Activated naive CD8-positive, alpha-beta T cell treated with anti-CD3 and anti-CD28 coated beads, Interleukin-2, amount 10 ng/mL, durations not matched to agents 7 days and 5 days (primary cell): ENCODE data around the gene XRCC5. TPM values are rescaled to one million over a fixed set of nuclear protein-coding genes. Genes with fewer than 3 reads are reported as not detected.
"Not testable (repeated sequence)": the region's sequence is repeated elsewhere in the genome, so short reads cannot be mapped to it uniquely, and the experiment has no call there.

Source experiments
- ATAC-seq: fragments of 150-1000 bp; cut with Tn5 transposase; one replicate; pipeline ENCODE4 v1.10.0; 2021; ENCODE audit warnings: low read depth, moderate library complexity
- POLR2A ChIA-PET: fragments of 350-600 bp; sonication (Branson Sonifier 250); formaldehyde crosslinking; loops from one replicate; lab custom pipeline; 2021; ENCODE audit warnings: antibody characterized with exemption; lab: Charles Lee
- DNase-seq: peaks from one replicate; pipeline ENCODE4 v3.0.0; 2021
- H3K27ac Mint-ChIP-seq: one replicate; pipeline ENCODE4 v1.8.0; 2022; ENCODE audit warnings: mild to moderate bottlenecking, mixed read lengths
- H3K27me3 Mint-ChIP-seq: one replicate; pipeline ENCODE4 v1.8.0; 2022; ENCODE audit warnings: mild to moderate bottlenecking, moderate library complexity, mixed read lengths
- H3K36me3 Mint-ChIP-seq: one replicate; pipeline ENCODE4 v1.8.0; 2021; ENCODE audit warnings: mild to moderate bottlenecking, mixed read lengths
- H3K4me1 Mint-ChIP-seq: one replicate; pipeline ENCODE4 v1.8.0; 2021; ENCODE audit warnings: mixed read lengths
- H3K4me3 Mint-ChIP-seq: one replicate; pipeline ENCODE4 v1.8.0; 2022; ENCODE audit warnings: mild to moderate bottlenecking, moderate library complexity, mixed read lengths
- H3K9me3 Mint-ChIP-seq: one replicate; pipeline ENCODE4 v1.8.0; 2021; ENCODE audit warnings: mixed read lengths
- total RNA-seq, 2 experiments: library from RNA; stranded (reverse); gene quantifications; one replicate each; pipeline ENCODE4 v1.2.3, GENCODE V29; 2021

The XRCC5 gene
- total RNA-seq, 2 experiments from 2014 or later, result 268 to 273 TPM

GRCh38 chr2:216134958-216135541, 25.9 kb downstream of the XRCC5 start:
- H3K27me3 Mint-ChIP-seq, result no peaks in the 10 kb centered on the region
- H3K9me3 Mint-ChIP-seq, result no peaks in the 10 kb centered on the region
- no peak overlapping the region for H3K4me3 Mint-ChIP-seq
- peaks cover 53% of the 10 kb centered on the region for H3K36me3 Mint-ChIP-seq
- POLR2A ChIA-PET, result interaction anchor here (0.6 to 3.3 kb wide), 3 partner anchors 15 to 69 kb away, joined by 4 to 13 read pairs (median 5); no protein-coding TSS in a partner anchor
- no peak for DNase-seq
- H3K4me1 Mint-ChIP-seq, result peaks cover 31% of the 10 kb centered on the region
- no peak for ATAC-seq
- peak overlapping the region; percentile 32 for H3K27ac Mint-ChIP-seq

GRCh38 chr2:216139884-216140283, 30.7 kb downstream of the XRCC5 start:
- Mint-ChIP-seq H3K4me3 (no peak overlapping the region), H3K27me3 (no peaks in the 10 kb centered on the region), H3K27ac (peak overlapping the region; percentile 17), H3K4me1 (peaks cover 28% of the 10 kb centered on the region), H3K9me3 (no peaks in the 10 kb centered on the region), H3K36me3 (peaks cover 38% of the 10 kb centered on the region)
- no peak for DNase-seq
- POLR2A ChIA-PET, result interaction anchor here (0.6 to 1.5 kb wide), 2 partner anchors 30 to 43 kb away, joined by 3 to 4 read pairs; no protein-coding TSS in a partner anchor
- ATAC-seq, result peak; percentile 33

GRCh38 chr2:216141516-216141915, 32.4 kb downstream of the XRCC5 start:
- POLR2A ChIA-PET, result interaction anchor here (1.5 kb wide), 1 partner anchor 32 kb away, joined by 4 read pairs; no protein-coding TSS in a partner anchor
- H3K27ac Mint-ChIP-seq, result not testable (repeated sequence)

DNA sequence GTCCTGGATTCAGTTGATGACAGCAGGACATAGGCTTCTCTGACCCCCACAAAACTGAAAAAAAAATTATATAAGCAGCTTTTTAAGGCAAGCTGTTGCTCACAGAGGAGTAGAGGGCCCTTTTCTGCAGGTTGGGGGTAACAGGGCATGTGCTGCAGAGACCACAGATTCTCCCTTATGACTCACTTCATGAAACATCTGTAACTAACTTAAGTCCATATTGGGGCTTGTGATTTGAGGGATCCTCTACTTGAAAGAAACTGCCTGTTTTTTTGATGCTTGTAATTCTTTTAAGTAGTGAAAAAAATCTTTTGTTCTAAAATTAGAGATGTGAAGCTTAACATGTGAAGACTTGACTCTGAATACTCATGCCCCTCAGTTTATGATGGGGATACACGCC, 33.4 kb downstream of the XRCC5 start:
- H3K4me3 Mint-ChIP-seq, result peak overlapping the region; percentile 17

More at GRCh38 chr2:216141516-216141915, 32.4 kb downstream of the XRCC5 start:
- H3K9me3 Mint-ChIP-seq, DNase-seq, H3K4me3 Mint-ChIP-seq, ATAC-seq, H3K27me3 Mint-ChIP-seq: not testable (repeated sequence)
- Mint-ChIP-seq H3K36me3 (peaks cover 27% of the 10 kb centered on the region), H3K4me1 (peaks cover 27% of the 10 kb centered on the region)

GRCh38 chr2:216144372-216144771, 35.2 kb downstream of the XRCC5 start:
- no peak overlapping the region for H3K27ac Mint-ChIP-seq
- no peaks in the 10 kb centered on the region for H3K27me3 Mint-ChIP-seq
- peaks cover 37% of the 10 kb centered on the region for H3K36me3 Mint-ChIP-seq
- DNase-seq, result no peak
- no peak overlapping the region for H3K4me3 Mint-ChIP-seq
- no peaks in the 10 kb centered on the region for H3K9me3 Mint-ChIP-seq
- no peak for ATAC-seq
- peaks cover 35% of the 10 kb centered on the region for H3K4me1 Mint-ChIP-seq
- POLR2A ChIA-PET, result no interaction called here

More for the DNA sequence above, 33.4 kb downstream of the XRCC5 start:
- POLR2A ChIA-PET, result interaction anchor here (1.0 to 1.3 kb wide), 3 partner anchors 22 to 58 kb away, joined by 3 read pairs; no protein-coding TSS in a partner anchor
- H3K27ac Mint-ChIP-seq, result peak overlapping the region; percentile 70
- H3K4me1 Mint-ChIP-seq, result peaks cover 35% of the 10 kb centered on the region
- H3K36me3 Mint-ChIP-seq, result peaks cover 33% of the 10 kb centered on the region
- peak; percentile 95 for ATAC-seq
- no peak for DNase-seq
- no peaks in the 10 kb centered on the region for H3K9me3 Mint-ChIP-seq
- no peaks in the 10 kb centered on the region for H3K27me3 Mint-ChIP-seq

DNA sequence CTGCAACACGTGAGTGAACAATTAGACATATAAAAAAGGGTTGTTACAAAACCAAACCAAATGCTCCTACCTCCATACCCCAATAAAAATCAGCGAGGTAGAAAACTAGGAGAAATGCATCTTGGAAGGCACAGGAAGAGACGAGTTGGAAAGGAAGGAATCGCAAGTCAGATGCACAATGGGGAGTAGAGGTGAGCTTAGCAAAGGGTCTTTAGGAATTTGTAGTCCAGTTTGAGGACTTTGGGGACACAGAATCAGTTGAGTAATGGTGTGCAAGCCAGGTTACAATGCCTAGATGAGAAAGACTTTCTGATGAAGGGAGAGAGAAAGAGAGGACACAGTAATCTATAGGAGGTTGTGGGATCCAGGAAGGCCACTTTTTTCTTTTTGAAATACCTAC, 35.7 kb downstream of the XRCC5 start:
- Mint-ChIP-seq H3K4me1 (peaks cover 35% of the 10 kb centered on the region), H3K9me3 (no peaks in the 10 kb centered on the region), H3K36me3 (peaks cover 34% of the 10 kb centered on the region), H3K27me3 (no peaks in the 10 kb centered on the region), H3K4me3 (no peak overlapping the region), H3K27ac (no peak overlapping the region)
- ATAC-seq, result no peak
- no peak for DNase-seq
- POLR2A ChIA-PET, result no interaction called here

GRCh38 chr2:216146573-216146972, 37.4 kb downstream of the XRCC5 start:
- no peaks in the 10 kb centered on the region for H3K9me3 Mint-ChIP-seq
- no peak for DNase-seq
- H3K4me3 Mint-ChIP-seq, result no peak overlapping the region
- H3K4me1 Mint-ChIP-seq, result peaks cover 24% of the 10 kb centered on the region
- H3K27me3 Mint-ChIP-seq, result no peaks in the 10 kb centered on the region
- H3K36me3 Mint-ChIP-seq, result peaks cover 27% of the 10 kb centered on the region
- peak overlapping the region; percentile 31 for H3K27ac Mint-ChIP-seq
- ATAC-seq, result no peak
- POLR2A ChIA-PET, result no interaction called here

DNA sequence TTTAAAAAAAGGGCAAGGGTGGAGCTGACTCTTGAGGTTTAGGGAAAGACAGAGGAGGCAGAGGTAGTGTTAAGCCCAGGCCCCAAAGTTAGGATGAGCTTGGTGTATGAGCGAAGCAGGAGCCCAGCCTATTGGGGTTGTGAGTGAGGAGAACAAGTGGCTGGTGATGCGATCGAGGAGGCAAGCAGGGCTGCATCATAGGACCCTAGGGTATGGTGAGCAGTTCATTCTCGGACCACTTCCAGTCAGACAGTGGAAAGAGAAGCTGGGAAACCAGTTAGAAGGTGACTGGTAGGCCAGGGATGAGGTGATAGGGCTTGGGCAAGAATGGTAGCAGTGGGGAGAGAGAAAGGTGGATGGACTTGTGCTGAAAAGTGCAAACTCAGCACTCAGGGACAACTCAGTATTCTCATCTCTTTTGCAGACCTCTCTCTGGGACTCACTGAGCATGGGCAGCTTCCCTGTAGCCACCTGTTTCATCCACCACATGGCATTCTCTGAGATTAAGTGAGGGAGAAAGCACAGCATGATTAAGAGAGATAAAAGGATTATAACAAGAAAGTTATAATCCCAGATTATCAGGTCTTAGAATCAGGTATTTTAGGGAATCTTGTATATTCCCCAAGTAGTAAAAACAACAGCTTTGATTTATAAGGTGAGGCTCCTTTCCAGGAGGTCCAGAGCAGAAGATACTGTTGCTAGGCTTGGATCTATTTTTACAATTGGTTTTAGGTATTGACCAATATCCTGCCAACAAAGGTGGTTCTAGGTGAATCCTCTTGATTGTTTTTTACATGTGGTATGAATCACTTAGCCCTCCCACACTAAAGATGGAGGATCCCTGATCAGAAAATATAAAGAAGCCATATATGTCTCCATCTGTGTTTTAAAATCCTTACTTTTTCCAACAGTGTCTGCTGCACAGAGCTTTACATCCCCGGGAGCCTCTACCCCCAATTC, 38.3 kb downstream of the XRCC5 start:
- Mint-ChIP-seq H3K27me3 (no peaks in the 10 kb centered on the region), H3K4me3 (no peak overlapping the region), H3K27ac (peak overlapping the region; percentile 57), H3K36me3 (peaks cover 29% of the 10 kb centered on the region), H3K4me1 (peaks cover 24% of the 10 kb centered on the region), H3K9me3 (no peaks in the 10 kb centered on the region)
- POLR2A ChIA-PET, result no interaction called here
- ATAC-seq (no peak), DNase-seq (no peak)

GRCh38 chr2:216148983-216149382, 39.8 kb downstream of the XRCC5 start:
- no peak overlapping the region for H3K4me3 Mint-ChIP-seq
- no peak overlapping the region for H3K27ac Mint-ChIP-seq
- ATAC-seq (no peak), DNase-seq (no peak)
- no peaks in the 10 kb centered on the region for H3K9me3 Mint-ChIP-seq
- H3K4me1 Mint-ChIP-seq, result peaks cover 30% of the 10 kb centered on the region
- peaks cover 34% of the 10 kb centered on the region for H3K36me3 Mint-ChIP-seq
- H3K27me3 Mint-ChIP-seq, result no peaks in the 10 kb centered on the region
- POLR2A ChIA-PET, result no interaction called here

GRCh38 chr2:216149741-216150140, 40.6 kb downstream of the XRCC5 start:
- Mint-ChIP-seq H3K27me3 (no peaks in the 10 kb centered on the region), H3K4me3 (no peak overlapping the region), H3K36me3 (peaks cover 39% of the 10 kb centered on the region), H3K4me1 (peaks cover 31% of the 10 kb centered on the region), H3K27ac (no peak overlapping the region), H3K9me3 (no peaks in the 10 kb centered on the region)
- POLR2A ChIA-PET, result no interaction called here
- ATAC-seq (no peak), DNase-seq (no peak)

- POLR2A ChIA-PET, result no interaction called here
- H3K4me3 Mint-ChIP-seq, result no peak overlapping the region
- peaks cover 28% of the 10 kb centered on the region for H3K4me1 Mint-ChIP-seq
- H3K27ac Mint-ChIP-seq, result peak overlapping the region; percentile 14
- no peaks in the 10 kb centered on the region for H3K27me3 Mint-ChIP-seq
- no peaks in the 10 kb centered on the region for H3K9me3 Mint-ChIP-seq
- DNase-seq (no peak), ATAC-seq (no peak)
- peaks cover 41% of the 10 kb centered on the region for H3K36me3 Mint-ChIP-seq
Measured at GRCh38 chr2:216151313-216152025, 42.3 kb downstream of the XRCC5 start.

DNA sequence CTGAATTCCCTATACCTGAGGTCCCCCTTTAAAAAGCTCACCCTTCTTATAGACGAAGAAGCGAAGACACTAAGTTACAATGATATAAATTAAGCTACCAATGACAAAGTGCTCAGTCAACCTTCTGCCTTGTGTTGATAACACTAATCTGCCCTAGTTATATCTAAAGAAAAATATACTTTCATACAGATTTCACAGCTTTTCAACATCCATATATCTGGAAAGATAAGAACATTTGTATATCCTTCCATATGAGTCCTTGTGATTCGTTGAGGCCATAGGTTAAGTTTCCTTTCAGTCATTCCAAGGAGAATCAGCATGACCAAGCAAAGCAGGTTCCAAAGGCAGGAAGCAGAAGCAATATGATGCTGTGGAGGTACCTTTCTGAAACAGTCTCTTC, 46.8 kb downstream of the XRCC5 start:
- DNase-seq, result no peak
- ATAC-seq, result no peak
- no peaks in the 10 kb centered on the region for H3K9me3 Mint-ChIP-seq
- peaks cover 39% of the 10 kb centered on the region for H3K36me3 Mint-ChIP-seq
- H3K4me1 Mint-ChIP-seq, result peaks cover 23% of the 10 kb centered on the region
- POLR2A ChIA-PET, result no interaction called here
- no peaks in the 10 kb centered on the region for H3K27me3 Mint-ChIP-seq
- no peak overlapping the region for H3K27ac Mint-ChIP-seq
- H3K4me3 Mint-ChIP-seq, result no peak overlapping the region

- ATAC-seq, result no peak
- H3K4me3 Mint-ChIP-seq, result no peak overlapping the region
- POLR2A ChIA-PET, result no interaction called here
- H3K27me3 Mint-ChIP-seq, result no peaks in the 10 kb centered on the region
- peaks cover 38% of the 10 kb centered on the region for H3K36me3 Mint-ChIP-seq
- no peak for DNase-seq
- peaks cover 22% of the 10 kb centered on the region for H3K4me1 Mint-ChIP-seq
- no peaks in the 10 kb centered on the region for H3K9me3 Mint-ChIP-seq
- no peak overlapping the region for H3K27ac Mint-ChIP-seq
Measured at GRCh38 chr2:216156822-216157221, 47.7 kb downstream of the XRCC5 start.
